Progenitor cell of endocrine pancreas (in vitro differentiated cells): ENCODE measurements around the gene TTC23. TPM values are rescaled to one million over a fixed set of nuclear protein-coding genes. Genes with fewer than 3 reads are reported as not detected.
"Not testable (repeated sequence)": the region's sequence is repeated elsewhere in the genome, so short reads cannot be mapped to it uniquely, and the experiment has no call there.

Experiments
- DNase-seq: peaks from one replicate; pipeline ENCODE4 v3.0.0; 2021; ENCODE audit warnings: low spot score; ENCODE audit not compliant: unreplicated experiment
- H3K27ac Mint-ChIP-seq: 2 replicates; pipeline ENCODE4 v1.8.0; 2021; ENCODE audit warnings: mild to moderate bottlenecking, moderate library complexity, mixed read lengths
- H3K27me3 Mint-ChIP-seq: 2 replicates; pipeline ENCODE4 v1.8.0; 2021; ENCODE audit warnings: mixed read lengths
- H3K36me3 Mint-ChIP-seq: 2 replicates; pipeline ENCODE4 v1.8.0; 2022; ENCODE audit warnings: mixed read lengths; ENCODE audit not compliant: insufficient read depth
- H3K4me1 Mint-ChIP-seq: 2 replicates; pipeline ENCODE4 v1.8.0; 2021; ENCODE audit warnings: low read depth, mixed read lengths
- H3K4me3 Mint-ChIP-seq: 2 replicates; pipeline ENCODE4 v1.8.0; 2021; ENCODE audit warnings: low read depth, mild to moderate bottlenecking, moderate library complexity, mixed read lengths
- H3K9me3 Mint-ChIP-seq: 2 replicates; pipeline ENCODE4 v1.8.0; 2021; ENCODE audit warnings: low read depth, mixed read lengths
- total RNA-seq: library from RNA; stranded (reverse); gene quantifications from 2 replicates; pipeline ENCODE4 v1.2.1, GENCODE V29; 2021
- TF ChIP-seq, protein P1 (sequence below): fragments of 200-600 bp; sonication (generic); IDR thresholded peaks from one replicate; pipeline ENCODE4 v1.5.0; 2021; ENCODE audit warnings: antibody characterized with exemption, mild to moderate bottlenecking; ENCODE audit not compliant: unreplicated experiment

Gene TTC23
- total RNA-seq, 1 donor from 2014 or later: 28.4 TPM

DNA sequence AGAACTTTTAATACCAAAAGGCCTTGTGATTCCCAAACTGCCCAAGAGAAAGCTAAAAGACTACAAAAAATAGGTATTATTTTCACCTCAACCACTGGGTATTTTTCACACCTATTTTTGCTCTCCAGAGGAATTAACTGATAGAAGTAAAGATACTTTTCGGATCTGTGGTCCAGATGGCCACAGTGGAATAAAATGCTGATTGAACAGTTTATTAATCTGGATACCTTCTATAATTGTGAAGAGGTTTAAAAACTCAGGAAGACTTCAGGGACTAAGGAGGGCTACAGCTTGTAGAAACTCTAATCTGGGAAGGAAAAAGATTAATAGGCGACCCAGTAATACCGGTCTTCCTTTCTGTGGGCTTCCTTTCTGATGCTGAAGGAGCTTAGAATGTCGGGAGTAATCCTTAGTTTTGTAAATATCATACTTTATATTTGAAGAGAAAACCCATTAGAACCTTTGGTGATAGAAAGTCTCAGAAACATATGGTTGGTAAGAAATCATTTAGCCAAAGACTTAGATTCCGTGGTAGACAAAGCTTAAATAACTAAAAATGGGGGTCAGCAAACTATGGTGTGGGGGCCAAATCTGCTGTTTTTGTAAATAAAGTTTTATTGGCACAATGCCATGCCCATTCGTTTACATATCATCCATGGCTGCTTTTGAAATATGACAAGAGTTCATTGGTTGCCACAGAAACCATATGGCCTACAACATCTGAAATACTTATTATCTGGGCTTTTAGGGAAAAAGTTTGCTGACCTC, 47.8 kb downstream of the TTC23 start:
- TF ChIP-seq, protein P1, sequence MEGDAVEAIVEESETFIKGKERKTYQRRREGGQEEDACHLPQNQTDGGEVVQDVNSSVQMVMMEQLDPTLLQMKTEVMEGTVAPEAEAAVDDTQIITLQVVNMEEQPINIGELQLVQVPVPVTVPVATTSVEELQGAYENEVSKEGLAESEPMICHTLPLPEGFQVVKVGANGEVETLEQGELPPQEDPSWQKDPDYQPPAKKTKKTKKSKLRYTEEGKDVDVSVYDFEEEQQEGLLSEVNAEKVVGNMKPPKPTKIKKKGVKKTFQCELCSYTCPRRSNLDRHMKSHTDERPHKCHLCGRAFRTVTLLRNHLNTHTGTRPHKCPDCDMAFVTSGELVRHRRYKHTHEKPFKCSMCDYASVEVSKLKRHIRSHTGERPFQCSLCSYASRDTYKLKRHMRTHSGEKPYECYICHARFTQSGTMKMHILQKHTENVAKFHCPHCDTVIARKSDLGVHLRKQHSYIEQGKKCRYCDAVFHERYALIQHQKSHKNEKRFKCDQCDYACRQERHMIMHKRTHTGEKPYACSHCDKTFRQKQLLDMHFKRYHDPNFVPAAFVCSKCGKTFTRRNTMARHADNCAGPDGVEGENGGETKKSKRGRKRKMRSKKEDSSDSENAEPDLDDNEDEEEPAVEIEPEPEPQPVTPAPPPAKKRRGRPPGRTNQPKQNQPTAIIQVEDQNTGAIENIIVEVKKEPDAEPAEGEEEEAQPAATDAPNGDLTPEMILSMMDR: no peak
- Mint-ChIP-seq H3K4me3 (no peak overlapping the region), H3K36me3 (peaks cover 30% of the 10 kb centered on the region)

DNA sequence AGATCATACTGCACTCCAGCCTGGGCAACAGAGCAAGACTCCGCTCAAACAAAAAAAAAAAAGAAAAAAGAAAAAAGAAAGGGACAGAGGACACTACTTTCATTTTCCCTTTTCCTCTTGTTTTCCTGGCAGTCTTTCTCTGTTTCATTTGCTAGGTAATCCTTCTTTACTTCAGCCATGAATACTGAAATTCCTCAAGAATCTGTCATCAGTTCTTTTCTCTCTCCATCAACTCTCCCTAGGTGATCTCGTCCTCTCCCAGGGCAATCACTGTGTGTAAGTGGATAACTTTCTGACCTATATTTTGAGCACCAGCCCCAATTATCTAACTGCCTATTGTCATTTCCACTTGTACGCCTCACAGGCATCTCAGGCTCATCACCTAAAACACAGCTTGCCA, 51.5 kb downstream of the TTC23 start:
- peaks cover 10% of the 10 kb centered on the region for H3K9me3 Mint-ChIP-seq
- TF ChIP-seq, protein P1: no peak
- no peak overlapping the region for H3K4me3 Mint-ChIP-seq
- H3K27me3 Mint-ChIP-seq: no peaks in the 10 kb centered on the region
- no peak overlapping the region for H3K27ac Mint-ChIP-seq
- peaks cover 6% of the 10 kb centered on the region for H3K4me1 Mint-ChIP-seq
- DNase-seq: no peak
- peaks cover 33% of the 10 kb centered on the region for H3K36me3 Mint-ChIP-seq

More for the DNA sequence above, 47.8 kb downstream of the TTC23 start:
- no peaks in the 10 kb centered on the region for H3K27me3 Mint-ChIP-seq
- H3K27ac Mint-ChIP-seq: no peak overlapping the region
- H3K9me3 Mint-ChIP-seq: peaks cover 11% of the 10 kb centered on the region
- DNase-seq: no peak
- H3K4me1 Mint-ChIP-seq: peaks cover 6% of the 10 kb centered on the region

- not testable (repeated sequence) for H3K27ac Mint-ChIP-seq, H3K4me3 Mint-ChIP-seq, H3K27me3 Mint-ChIP-seq, H3K4me1 Mint-ChIP-seq, DNase-seq
- peaks cover 20% of the 10 kb centered on the region for H3K9me3 Mint-ChIP-seq
- peaks cover 43% of the 10 kb centered on the region for H3K36me3 Mint-ChIP-seq
Observed at GRCh38 chr15:99192181-99192580, 57.2 kb downstream of the TTC23 start.

DNA sequence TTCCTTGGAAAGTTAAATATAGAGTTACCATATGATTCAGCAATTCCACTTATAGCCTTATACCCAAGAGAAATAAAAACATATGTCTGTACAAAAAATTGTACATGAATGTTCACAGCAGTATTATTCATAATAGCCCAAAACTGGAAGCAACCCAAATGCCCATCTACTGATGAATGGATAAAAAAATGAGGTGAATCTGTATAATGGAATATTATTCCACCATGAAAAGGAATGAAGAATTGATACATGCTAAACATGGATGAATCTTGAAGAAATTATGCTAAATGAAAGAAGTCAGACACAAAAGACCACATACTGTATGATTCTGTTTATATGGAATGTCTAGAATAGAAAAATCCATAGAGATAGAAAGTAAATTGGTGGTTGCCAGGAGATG, 61.4 kb downstream of the TTC23 start:
- TF ChIP-seq, protein P1: no peak
- Mint-ChIP-seq H3K36me3 (peaks cover 28% of the 10 kb centered on the region), H3K9me3 (peaks cover 11% of the 10 kb centered on the region), H3K4me1 (no peaks in the 10 kb centered on the region), H3K27ac (no peak overlapping the region), H3K4me3 (no peak overlapping the region), H3K27me3 (no peaks in the 10 kb centered on the region)
- DNase-seq: no peak

GRCh38 chr15:99185414-99186130, 63.8 kb downstream of the TTC23 start:
- no peak overlapping the region for H3K4me3 Mint-ChIP-seq
- H3K4me1 Mint-ChIP-seq: no peaks in the 10 kb centered on the region
- no peak for DNase-seq
- peaks cover 9% of the 10 kb centered on the region for H3K36me3 Mint-ChIP-seq
- TF ChIP-seq, protein P1: no peak
- no peaks in the 10 kb centered on the region for H3K9me3 Mint-ChIP-seq
- no peaks in the 10 kb centered on the region for H3K27me3 Mint-ChIP-seq
- no peak overlapping the region for H3K27ac Mint-ChIP-seq
